Measurements from ENCODE around the gene ATG4B.
"Not testable (repeated sequence)": the region's sequence is repeated elsewhere in the genome, so short reads cannot be mapped to it uniquely, and the experiment has no call there.

Gene ATG4B

DNA sequence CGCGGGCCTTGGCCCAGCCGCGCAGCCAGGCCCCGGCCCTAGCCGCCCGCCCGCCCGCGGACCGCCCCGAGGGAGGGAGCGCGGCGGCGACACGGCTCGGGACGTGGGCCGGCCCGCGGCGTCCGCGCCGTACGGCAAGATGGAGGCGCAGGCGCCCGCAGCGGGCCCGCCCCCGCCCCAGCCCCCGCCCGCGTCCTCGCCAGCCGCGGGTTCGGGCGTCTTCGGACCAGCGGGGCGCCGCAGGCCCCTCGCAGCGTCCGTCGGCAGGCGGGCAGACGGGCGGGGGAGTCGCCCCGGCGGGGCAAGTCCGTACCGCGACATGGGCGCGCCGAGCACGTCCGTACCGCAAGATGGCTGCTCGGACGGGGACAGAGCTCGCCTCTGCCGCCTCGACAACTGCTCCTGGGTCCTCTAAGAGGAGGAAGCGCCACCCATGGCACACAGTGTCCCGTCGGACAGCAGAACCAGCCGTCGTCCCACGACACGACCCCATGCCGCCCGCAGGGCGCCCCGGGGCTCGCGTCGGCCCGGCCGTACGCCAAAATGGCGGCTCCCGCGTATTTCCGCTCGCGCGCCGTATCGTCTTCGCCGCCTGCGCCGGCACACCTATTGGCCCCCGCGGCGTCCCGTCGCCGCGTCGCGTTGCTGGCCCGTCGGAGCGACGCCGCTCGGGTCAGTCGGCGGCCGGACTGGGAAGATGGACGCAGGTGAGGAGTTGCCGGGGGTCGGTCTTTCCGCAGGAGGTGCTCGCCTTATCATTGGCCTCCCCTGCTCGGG, at the start of gene ATG4B, which contains the start of gene THAP4:
ATG4B (plus strand) TSS at position 676 of the 777 bp plus-strand sequence; CDS start at position 698, 22 bp downstream.
THAP4 (minus strand) TSS at position 141 of the 777 bp plus-strand sequence. CDS start 141 bp downstream, outside the sequence.
- DNase-seq (ENCODE audit: low spot score), result peak; percentile 70

DNA sequence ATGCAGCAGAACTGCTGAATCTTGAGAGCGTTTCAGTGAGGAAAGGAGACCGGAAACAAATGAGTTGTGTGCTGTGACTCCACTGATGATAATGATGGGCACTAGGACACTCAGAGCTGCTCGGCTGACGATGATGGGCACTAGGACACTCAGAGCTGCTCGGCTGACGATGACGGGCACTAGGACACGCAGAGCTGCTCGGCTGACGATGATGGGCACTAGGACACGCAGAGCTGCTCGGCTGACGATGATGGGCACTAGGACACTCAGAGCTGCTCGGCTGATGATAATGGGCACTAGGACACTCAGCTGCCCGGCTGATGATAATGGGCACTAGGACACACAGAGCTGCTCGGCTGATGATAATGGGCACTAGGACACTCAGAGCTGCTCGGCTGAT, 47.6 kb upstream of the ATG4B start:
- DNase-seq (ENCODE audit: low spot score), result not testable (repeated sequence)

DNA sequence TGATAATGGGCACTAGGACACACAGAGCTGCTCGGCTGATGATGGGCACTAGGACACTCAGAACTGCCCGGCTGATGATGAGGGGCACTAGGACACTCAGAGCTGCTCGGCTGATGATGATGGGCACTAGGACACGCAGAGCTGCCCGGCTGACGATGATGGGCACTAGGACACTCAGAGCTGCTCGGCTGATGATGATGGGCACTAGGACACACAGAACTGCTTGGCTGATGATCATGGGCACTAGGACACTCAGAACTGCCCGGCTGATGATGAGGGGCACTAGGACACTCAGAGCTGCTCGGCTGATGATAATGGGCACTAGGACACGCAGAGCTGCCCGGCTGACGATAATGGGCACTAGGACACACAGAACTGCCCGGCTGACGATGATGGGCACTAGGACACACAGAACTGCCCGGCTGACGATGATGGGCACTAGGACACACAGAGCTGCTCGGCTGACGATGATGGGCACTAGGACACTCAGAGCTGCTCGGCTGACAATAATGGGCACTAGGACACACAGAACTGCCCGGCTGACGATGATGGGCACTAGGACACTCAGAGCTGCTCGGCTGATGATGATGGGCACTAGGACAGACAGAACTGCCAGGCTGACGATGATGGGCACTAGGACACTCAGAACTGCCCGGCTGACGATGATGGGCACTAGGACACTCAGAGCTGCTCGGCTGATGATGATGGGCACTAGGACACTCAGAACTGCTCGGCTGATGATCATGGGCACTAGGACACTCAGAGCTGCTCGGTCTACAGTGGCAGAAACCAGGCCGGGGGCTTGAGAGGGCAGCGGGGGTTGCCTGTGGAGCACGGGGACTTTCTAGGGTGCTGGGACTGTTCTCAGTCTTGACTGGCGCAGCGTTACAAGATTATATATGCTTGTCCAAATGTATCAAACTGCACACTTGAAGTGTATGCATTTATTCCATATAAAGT, 46.7 kb upstream of the ATG4B start:
- not testable (repeated sequence) for DNase-seq (ENCODE audit: low spot score)

DNA sequence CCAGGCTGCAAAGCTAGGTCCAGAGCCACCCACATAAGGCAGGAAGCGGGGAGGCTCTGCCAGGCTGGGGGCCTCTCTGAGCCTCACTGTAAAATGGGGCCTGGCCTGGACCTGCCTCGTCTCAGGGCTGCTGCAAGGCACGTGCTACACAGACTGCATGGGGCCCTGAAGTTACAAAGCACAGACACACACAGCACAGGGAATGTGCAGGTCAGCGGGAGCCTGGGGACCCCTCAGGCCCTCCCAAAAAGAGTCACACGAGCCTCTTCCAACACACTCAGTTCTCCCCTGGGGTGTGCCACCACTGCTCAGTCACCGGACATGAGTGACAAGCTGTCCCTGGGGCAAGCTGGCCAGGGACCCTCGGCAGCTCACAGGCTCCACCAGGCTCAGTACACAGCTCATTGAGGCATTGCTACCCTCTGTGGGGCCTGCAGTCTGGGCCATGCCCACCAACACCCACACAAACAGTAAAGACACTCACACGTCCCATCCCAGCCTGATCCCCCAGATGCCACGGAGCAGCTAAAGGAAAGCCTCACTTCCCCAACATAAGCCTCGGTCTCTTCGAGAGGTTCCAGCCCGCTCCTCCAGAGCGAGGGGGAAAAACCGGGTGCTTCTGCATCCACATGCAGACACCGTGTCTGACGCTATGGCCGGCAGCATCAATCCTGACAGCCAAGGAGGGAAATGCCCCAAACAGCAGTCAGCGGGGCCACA, 45.2 kb upstream of the ATG4B start:
- no peak for DNase-seq (ENCODE audit: low spot score)

DNA sequence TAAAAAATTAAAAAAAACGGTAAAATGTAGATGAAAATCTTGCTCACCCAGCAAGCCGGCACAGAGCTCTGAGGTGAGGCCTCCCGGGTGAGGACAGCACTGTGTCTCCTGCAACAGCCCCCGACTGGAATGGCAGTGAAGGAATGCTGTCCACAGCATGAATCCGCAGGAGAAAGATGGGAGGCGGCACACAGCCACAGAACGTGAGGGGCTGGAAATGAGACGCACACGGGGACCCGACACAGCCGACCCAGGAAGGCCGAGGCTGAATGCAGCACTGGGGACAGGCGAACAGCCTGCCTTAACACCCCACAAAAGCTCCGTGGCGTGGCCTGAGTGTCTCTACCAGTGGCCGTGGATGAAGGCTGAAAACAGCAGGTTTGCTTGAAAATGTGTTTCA, 44.2 kb upstream of the ATG4B start:
- no peak for DNase-seq (ENCODE audit: low spot score)

DNA sequence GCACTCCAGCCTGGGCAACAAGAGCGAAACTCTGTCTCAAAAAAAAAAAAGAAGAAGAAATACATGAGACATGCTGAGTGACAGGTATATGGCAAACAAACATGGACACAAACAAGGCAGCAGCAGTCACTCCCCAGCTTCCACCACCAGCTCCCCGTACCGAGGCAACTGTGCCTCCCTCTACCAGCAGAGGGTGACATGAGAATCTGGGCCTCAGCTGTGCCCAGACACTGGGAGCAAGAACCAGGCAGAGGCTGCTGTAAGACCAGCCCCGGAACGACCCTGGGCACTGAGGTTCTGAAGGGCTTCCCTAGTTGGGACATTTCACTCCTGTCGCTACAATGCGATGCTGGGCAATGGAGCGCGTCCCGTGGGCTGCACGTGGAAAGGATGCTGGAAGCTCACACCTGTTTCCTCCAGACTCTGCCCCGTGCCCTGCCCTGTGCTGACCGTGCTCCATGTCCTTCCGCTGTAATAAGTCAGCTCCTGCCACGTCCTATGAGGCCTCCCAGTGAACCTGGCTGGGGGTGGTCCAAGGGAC, 41.8 kb upstream of the ATG4B start:
- DNase-seq (ENCODE audit: low spot score), result no peak

DNA sequence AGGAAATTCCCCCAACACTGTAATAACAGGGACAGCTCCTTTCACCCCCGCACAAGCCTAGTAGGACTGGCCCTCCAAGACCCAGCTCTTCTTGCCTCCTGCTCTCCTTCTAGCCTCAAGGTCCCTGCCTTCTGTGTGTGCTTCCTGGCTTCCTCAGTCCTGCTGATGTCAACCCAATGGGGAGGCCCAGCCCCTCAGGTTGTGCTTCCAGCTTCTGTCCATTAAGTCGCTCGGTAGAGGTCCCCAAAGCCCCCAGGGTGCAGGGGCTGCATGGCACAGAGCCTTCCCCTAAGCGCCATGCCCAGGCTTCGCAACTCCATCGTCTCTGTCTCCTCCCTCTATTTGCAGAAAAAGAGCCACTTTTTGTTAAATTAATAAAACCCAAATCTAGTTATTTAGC, 39.9 kb upstream of the ATG4B start:
- DNase-seq (ENCODE audit: low spot score), result no peak

DNA sequence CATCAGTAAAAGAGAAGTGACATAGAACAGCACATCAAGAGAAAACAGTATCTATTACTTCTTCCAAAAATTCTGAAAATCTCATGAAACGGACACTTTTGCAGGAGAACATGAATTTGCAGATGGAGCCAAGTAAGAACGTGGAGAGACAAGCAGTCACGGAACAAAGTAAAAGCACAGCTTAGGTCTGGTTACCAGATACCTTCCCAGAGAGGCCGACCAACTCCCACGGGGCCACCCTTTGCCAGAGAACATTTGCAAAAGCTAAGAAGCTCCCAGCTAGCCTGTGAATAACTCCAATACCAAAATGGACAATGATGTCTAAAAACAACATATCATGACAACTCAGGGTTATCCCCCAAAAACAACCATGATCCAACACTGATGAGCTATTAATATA, 39.4 kb upstream of the ATG4B start:
- DNase-seq (ENCODE audit: low spot score), result no peak

DNA sequence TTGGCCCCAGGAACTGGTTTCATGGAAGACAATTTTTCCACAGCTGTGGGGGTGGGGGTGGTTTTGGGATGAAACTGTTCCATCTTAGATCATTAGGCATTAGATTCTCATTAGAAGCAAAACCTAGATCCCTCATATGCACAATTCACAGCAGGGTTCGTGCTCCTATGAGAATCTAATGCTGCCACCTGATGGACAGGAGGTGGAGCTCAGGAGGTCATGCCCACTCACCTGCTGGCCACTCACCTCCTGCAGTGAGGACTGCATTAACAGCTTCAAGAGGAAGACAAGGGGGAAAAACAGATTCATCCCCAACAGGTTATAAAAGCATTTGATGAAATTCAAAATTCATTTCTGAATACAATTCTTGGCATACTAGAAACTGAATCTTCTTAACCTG, 39.0 kb upstream of the ATG4B start:
- DNase-seq (ENCODE audit: low spot score), result no peak

DNA sequence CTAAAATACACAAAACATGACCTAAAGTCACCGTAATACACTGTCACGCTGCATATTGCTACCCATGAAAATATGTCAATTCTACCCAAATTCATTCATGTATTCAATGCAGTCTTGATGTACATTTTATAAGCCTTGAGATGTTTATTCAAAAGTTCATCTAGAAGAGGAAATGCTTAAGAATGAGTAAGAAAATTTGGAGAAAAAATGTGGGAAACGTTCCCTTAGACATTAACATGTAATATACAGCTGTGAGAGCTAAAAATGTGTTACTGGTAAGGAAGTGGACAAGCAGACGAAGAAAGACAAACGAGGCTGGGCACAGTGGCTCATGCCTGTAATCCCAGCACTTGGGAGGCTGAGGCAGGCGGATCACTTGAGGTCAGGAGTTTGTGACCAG, 37.9 kb upstream of the ATG4B start:
- DNase-seq (ENCODE audit: low spot score), result no peak

DNA sequence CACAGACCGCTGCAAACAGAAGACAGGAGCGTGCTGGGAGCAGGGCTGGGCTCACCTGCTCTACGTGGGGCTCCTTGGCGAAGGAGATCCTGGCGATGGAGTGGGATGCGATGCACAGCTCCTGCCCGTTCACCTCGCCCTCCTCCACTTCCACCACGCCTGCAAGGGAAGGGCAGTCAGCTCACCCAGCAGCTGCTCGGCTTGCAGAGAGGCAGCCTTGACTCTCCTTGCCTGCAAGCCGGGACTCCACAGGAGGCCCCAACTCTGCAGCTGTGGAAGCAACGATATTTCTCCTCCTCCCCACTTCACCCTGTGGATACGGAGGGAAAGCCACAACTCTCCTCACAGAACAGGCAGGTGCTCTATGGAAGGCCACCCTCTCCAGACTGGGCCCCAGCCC, 35.7 kb upstream of the ATG4B start:
- DNase-seq (ENCODE audit: low spot score), result no peak

DNA sequence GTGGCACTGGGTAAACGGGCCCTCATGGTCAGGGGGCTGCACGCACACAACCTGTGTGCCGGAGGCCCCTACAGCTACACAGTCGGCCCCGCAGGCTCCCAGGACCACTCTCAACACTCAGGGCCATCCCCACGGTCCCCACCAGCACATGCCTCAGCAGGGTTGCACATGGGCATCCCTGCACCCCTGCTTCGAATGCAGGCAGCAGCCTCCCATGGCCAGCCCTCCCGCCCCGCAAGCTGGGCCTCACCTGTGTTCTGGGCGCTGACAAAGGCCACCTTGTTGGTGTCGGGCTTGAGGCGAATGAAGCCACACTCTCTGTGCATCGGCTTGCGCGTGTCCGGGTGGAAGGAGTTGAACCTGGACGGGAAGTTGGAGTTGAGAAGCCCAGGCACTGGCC, 34.8 kb upstream of the ATG4B start:
- no peak for DNase-seq (ENCODE audit: low spot score)

DNA sequence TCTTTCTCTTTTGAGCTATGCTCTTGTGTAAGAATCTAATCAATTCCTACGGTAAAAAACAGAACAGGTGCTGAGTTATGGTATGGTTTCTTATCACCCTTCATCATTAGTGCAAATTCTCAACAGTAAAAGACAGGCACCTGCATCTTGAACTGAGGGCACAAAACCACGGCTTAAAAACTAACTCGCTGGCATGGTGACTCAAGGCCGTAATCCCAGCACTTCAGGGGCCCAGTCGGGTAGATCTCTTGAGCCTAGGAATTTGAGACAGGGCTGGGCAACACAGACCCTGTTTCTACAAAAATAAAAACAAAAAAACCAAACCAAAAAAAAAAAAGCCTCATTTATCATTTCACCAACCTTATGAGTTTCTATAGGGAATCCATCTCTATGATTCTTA, 33.8 kb upstream of the ATG4B start:
- DNase-seq (ENCODE audit: low spot score), result no peak

DNA sequence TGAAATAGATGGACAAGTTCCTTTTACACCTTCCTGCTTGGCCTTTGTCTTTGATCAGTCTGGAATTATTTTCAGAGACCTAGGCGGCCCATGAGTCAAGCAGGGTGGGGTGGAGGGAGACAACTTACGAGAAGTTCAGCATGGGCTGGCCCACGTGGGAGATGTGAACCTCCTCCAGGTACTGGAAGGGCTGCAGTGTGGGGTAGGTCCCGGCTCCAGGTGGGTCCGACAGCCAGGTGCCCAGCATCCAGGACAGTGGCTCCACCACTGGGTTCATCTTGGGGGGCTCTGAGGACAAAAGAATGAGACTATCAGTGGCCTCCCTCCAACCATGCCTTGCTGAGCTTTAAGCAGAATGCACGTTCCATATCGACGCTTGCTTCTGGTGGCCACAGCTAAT, 31.3 kb upstream of the ATG4B start:
- DNase-seq (ENCODE audit: low spot score), result no peak

DNA sequence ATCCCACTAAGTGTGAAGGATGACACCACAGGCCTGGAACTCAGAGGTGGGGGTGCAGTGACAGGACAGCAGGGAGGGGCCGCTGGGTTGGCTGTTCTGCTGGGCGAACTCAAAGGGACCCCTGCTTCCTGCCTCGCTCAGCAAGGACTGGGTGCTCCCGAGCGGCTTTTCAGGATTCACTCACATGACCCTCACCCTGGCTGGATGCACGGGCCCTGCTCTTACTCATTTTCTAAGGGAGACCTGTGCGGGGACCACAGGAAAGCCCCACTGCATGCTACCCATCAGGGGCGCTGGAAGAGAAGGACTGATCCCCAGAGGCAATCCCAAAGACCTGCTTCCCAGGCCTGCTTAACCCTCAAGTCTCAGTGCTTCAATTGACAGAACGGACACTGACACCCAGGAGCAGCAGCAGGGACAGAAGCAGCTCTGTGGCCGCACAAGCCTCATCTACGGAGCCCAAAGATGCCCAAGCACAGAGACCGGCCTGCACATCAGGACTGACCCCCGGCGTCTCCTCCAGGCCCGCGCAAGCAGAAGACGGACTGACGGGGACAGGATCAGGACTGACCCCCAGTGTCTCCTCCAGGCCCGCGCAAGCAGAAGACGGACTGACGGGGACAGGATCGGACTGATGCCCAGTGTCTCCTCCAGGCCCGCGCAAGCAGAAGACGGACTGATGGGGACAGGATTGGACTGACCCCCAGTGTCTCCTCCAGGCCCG, 30.2 kb upstream of the ATG4B start:
- no peak for DNase-seq (ENCODE audit: low spot score)

DNA sequence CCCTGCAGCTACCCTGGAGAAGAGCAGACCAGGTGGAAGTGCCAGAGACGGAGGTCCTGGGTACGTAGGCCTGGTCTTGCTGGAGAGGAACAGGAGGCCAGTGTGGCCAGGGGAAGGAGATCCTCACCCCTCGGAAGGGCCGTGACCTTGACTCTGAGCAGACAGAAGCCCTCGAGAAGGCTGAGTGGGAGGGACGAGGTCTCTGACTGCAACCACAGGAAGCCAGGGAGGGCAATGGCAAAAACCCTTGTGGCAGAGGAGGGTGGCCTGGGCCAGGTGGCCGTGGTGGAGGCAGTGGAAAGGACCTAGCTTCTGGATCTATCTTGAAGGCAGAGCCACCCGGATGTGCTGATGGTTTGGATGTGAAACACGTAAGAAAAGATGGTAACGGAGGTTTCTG, 28.6 kb upstream of the ATG4B start:
- no peak for DNase-seq (ENCODE audit: low spot score)

DNA sequence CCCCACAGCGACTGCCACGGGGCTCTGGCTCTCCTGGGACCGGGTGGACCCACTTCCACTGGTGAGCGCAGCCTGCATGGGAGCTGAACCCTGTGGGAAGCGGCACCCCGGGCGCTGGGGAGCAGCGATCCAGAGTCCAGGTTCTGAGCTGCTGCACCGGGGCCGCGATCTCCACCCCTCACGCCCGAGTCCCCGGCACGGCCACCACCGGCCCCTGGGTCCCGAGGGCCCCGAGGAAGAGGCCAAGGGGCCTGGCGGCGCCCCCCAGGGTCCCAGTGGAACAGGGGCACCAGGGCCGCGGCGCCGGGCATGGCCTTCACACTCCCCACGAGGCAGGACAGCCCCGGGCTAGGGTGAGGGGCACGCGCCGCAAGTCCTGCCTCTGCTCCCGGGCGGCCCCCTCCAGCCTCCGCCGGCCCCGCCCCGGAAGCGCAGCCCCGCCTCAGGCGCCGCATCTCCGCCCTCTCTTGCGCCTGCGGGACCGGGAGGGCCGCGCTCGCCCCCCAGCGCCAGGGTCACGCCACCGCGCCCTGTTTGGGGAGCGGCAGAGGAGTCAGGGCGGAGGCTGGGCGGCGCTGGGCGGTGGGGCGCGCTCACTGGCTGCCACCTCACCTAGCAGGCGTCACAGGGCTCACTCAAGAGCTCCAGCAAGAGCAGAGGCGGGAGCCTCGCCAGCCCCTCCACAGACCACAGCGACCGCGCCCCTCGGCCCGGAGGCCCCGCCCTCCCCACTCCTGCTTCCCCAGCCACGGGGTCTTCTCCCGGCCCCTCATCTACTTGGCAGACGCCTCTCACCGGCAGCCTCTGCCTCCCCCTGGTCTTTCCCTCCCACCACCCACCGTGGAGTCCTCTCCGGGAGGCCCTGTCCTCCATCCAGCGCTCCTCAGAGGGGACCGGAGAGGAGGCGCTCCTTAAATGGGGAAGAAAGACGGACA, 27.4 kb upstream of the ATG4B start:
- DNase-seq (ENCODE audit: low spot score), result peak; percentile 86

DNA sequence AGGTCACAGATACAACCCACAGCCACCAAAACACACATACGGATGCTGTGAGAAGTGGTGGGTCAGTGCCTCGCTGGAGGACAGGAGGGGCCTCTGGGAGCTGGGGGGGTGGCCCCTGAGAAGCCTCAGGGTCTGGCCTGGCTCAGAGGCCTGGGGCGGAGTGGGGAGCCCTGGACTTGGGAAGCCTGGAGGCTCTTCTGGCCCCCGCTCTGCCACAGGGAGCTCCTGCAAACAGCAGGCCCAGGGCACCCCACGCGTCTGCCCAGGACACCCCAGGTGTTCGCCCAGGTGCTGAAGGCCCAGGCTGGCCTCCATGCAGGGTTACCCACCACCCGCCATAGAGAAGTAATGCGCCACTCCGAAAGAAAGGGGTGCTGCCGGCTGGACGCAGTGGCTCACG, 26.4 kb upstream of the ATG4B start:
- DNase-seq (ENCODE audit: low spot score), result no peak

DNA sequence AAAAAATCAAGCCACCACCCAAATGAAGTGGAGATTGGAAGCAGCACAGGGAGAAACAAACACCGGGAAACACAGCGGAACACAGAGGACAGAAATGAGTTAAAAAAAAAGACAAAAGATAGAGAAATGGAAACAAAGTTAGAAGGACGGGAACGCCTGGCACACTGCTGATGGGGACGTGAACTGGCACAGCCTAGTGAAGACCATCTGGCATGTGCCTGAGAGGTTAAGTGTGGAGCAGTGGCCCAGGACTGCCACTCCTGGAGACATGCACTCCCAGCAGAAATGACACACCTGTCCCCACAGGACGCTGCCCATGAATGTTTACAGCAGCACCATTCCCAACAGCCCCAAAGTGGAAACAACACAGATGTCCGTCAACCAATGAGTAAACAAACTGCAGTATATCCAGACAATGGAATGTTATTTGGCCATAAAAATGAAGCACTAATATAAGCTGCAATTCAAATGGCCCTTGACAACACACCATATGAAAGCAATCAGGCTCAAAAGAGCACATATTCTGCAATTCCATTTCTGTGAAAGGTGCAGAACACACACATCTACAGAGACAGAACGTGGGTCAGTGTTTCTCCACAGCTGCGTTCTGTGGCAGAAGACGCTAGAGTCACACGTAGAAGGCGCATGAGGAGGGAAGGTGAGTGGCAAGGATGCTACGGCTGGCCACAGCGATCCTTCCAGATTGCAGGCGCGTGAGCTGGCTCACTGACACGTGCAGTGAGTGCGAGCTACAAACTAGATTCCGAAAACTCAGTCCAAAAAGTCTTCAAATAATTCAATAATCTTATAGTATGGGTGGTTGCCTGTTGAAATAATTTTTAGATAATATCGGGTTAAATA, 25.1 kb upstream of the ATG4B start:
- no peak for DNase-seq (ENCODE audit: low spot score)

All from kidney capillary endothelial cell (primary cell).